Measurements from ENCODE around the gene SMAD4. TPM values are rescaled to one million over a fixed set of nuclear protein-coding genes. Genes with fewer than 3 reads are reported as not detected.

The SMAD4 gene
- total and polyA plus RNA-seq, 2 donors (not counting 3 experiments of a cell fraction or from before 2014, with no cell fraction given): 63.5 to 82.8 TPM

- intact Hi-C loops (cut with micrococcal nuclease): no loop called here
- CTCF ChIA-PET: interaction anchor here (1.7 kb wide), 1 partner anchor 34 kb away, joined by 6 read pairs; no protein-coding TSS in a partner anchor
Measured at GRCh38 chr18:51017140-51017879, 12.7 kb upstream of the SMAD4 start.

GRCh38 chr18:51020536-51020935, 9.5 kb upstream of the SMAD4 start:
- H3K79me2 ChIP-seq (ENCODE audit: control insufficient read depth, insufficient read depth, low read length): no peaks in the 10 kb centered on the region
- no peaks in the 10 kb centered on the region for H3K9me1 ChIP-seq (replicated peaks; ENCODE audit: control insufficient read depth, extremely low read depth, insufficient read depth, low read length)
- no peak overlapping the region for H2AFZ ChIP-seq (ENCODE audit: low read depth, low read length)
- no peak overlapping the region for H3K27ac ChIP-seq (ENCODE audit: insufficient read depth, low read depth, low read length)
- H3K4me1 ChIP-seq (ENCODE audit: control insufficient read depth, extremely low read depth, insufficient read depth, low read length): no peaks in the 10 kb centered on the region
- ChIA-PET POLR2A (no interaction called here), CTCF (no interaction called here)
- DNase-seq (ENCODE audit: low read depth, low spot score) (no peak), FAIRE-seq (no peak)
- no peaks in the 10 kb centered on the region for H3K9me3 ChIP-seq (replicated peaks; ENCODE audit: control insufficient read depth, insufficient read depth, low read length)
- H3K9ac ChIP-seq (replicated peaks; ENCODE audit: extremely low read depth, insufficient read depth, low read length): no peak overlapping the region
- dilution Hi-C loops (cut with MboI; ENCODE audit: extremely low pct_ligation_motif_present, low sequenced_read_pairs) (no loop called here), intact Hi-C loops (cut with micrococcal nuclease) (loop anchor here (5.0 kb wide), 1 partner anchor 1148 kb away; no protein-coding TSS in a partner anchor)
- TF ChIP-seq GATA2 (IDR thresholded peaks at IDR 0.05; ENCODE audit: insufficient read depth, insufficient read length, low read depth, low read length) (no peak), POLR2AphosphoS5 (IDR thresholded peaks at IDR 0.05; ENCODE audit: insufficient read depth, low read depth, low read length) (no peak), MAX (IDR thresholded peaks at IDR 0.05; ENCODE audit: insufficient read depth, insufficient read length) (no peak), JUN (IDR thresholded peaks at IDR 0.05; ENCODE audit: borderline replicate concordance, insufficient read depth, insufficient read length, low read depth) (no peak), MYC (IDR thresholded peaks at IDR 0.05; ENCODE audit: low read depth, low read length) (no peak)
- H3K4me3 ChIP-seq (replicated peaks in 1 of 3; ENCODE audit: insufficient read depth in 1 of 3, low read depth in 1 of 3, low read length in 3 of 3): no peak overlapping the region
- peaks cover 2% of the 10 kb centered on the region for H4K20me1 ChIP-seq (replicated peaks; ENCODE audit: control insufficient read depth, extremely low read depth, insufficient read depth, low read length)
- no peaks in the 10 kb centered on the region for H3K36me3 ChIP-seq (ENCODE audit: control insufficient read depth in 2 of 2, extremely low read depth in 1 of 2, insufficient read depth in 2 of 2, low read length in 2 of 2)
- no peaks in the 10 kb centered on the region for H3K27me3 ChIP-seq (ENCODE audit: control insufficient read depth in 2 of 2, insufficient read depth in 2 of 2, low read length in 2 of 2)
- BruUV-seq (replicated peaks): no TSS peak
- H3K4me2 ChIP-seq (ENCODE audit: insufficient read depth, low read length): no peak overlapping the region

More at GRCh38 chr18:51017140-51017879, 12.7 kb upstream of the SMAD4 start:
- no peak for TF ChIP-seq JUN (IDR thresholded peaks at IDR 0.05; ENCODE audit: borderline replicate concordance, insufficient read depth, insufficient read length, low read depth)
- TF ChIP-seq FOS (IDR thresholded peaks at IDR 0.05; ENCODE audit: borderline replicate concordance, insufficient read depth, low read length): no peak
- peaks cover 1% of the 10 kb centered on the region for H4K20me1 ChIP-seq (replicated peaks; ENCODE audit: control insufficient read depth, extremely low read depth, insufficient read depth, low read length)
- POLR2A ChIA-PET: no interaction called here
- H3K79me2 ChIP-seq (ENCODE audit: control insufficient read depth, insufficient read depth, low read length): no peaks in the 10 kb centered on the region
- no peak overlapping the region for H3K27ac ChIP-seq (ENCODE audit: insufficient read depth, low read depth, low read length)
- H3K4me3 ChIP-seq (replicated peaks in 1 of 3; ENCODE audit: insufficient read depth in 1 of 3, low read depth in 1 of 3, low read length in 3 of 3): no peak overlapping the region
- dilution Hi-C loops (cut with MboI; ENCODE audit: extremely low pct_ligation_motif_present, low sequenced_read_pairs): no loop called here
- DNase-seq (ENCODE audit: low read depth, low spot score) (no peak), FAIRE-seq (no peak)
- BruUV-seq (replicated peaks): no TSS peak
- no peaks in the 10 kb centered on the region for H3K27me3 ChIP-seq (ENCODE audit: control insufficient read depth in 2 of 2, insufficient read depth in 2 of 2, low read length in 2 of 2)
- no peak overlapping the region for H3K4me2 ChIP-seq (ENCODE audit: insufficient read depth, low read length)
- no peaks in the 10 kb centered on the region for H3K4me1 ChIP-seq (ENCODE audit: control insufficient read depth, extremely low read depth, insufficient read depth, low read length)
- H3K9ac ChIP-seq (replicated peaks; ENCODE audit: extremely low read depth, insufficient read depth, low read length): no peak overlapping the region
- H3K9me1 ChIP-seq (replicated peaks; ENCODE audit: control insufficient read depth, extremely low read depth, insufficient read depth, low read length): no peaks in the 10 kb centered on the region
- H3K36me3 ChIP-seq (ENCODE audit: control insufficient read depth in 2 of 2, extremely low read depth in 1 of 2, insufficient read depth in 2 of 2, low read length in 2 of 2): no peaks in the 10 kb centered on the region
- H3K9me3 ChIP-seq (replicated peaks; ENCODE audit: control insufficient read depth, insufficient read depth, low read length): no peaks in the 10 kb centered on the region
- no peak overlapping the region for H2AFZ ChIP-seq (ENCODE audit: low read depth, low read length)
